GM19099 (cell line): ENCODE results near the gene BTN1A1.

Experiments used
- POLR2A ChIP-seq: IDR thresholded peaks from 3 replicates; pipeline ENCODE4 v1.6.1; 2011; ENCODE audit warnings: low read depth; ENCODE audit not compliant: insufficient read length; ENCODE audit errors: extremely low read depth

BTN1A1 gene, protein sequence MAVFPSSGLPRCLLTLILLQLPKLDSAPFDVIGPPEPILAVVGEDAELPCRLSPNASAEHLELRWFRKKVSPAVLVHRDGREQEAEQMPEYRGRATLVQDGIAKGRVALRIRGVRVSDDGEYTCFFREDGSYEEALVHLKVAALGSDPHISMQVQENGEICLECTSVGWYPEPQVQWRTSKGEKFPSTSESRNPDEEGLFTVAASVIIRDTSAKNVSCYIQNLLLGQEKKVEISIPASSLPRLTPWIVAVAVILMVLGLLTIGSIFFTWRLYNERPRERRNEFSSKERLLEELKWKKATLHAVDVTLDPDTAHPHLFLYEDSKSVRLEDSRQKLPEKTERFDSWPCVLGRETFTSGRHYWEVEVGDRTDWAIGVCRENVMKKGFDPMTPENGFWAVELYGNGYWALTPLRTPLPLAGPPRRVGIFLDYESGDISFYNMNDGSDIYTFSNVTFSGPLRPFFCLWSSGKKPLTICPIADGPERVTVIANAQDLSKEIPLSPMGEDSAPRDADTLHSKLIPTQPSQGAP

GRCh38 chr6:26500102-26500501 is at the start of gene BTN1A1:
TSS of gene BTN1A1 (plus strand) at chr6:26500303. CDS start at chr6:26501287, 984 bp downstream.
- TF ChIP-seq POLR2A: no peak

DNA sequence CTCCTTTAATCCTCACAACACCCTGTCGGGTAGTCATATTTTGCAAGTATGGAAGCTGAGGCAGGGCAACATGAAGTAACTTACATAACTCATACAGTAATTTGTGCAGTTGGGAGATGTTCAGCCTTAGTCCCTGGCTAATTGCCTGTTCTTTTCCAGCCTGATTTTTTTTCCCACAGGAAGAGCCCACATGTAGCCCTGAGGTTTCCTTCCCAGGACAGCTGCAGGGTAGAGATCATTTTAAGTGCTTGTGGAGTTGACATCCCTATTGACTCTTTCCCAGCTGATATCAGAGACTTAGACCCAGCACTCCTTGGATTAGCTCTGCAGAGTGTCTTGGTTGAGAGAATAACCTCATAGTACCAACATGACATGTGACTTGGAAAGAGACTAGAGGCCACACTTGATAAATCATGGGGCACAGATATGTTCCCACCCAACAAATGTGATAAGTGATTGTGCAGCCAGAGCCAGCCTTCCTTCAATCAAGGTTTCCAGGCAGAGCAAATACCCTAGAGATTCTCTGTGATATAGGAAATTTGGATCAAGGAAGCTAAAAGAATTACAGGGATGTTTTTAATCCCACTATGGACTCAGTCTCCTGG is 47.4 kb upstream of the BTN1A1 start:
- TF ChIP-seq POLR2A: no peak

DNA sequence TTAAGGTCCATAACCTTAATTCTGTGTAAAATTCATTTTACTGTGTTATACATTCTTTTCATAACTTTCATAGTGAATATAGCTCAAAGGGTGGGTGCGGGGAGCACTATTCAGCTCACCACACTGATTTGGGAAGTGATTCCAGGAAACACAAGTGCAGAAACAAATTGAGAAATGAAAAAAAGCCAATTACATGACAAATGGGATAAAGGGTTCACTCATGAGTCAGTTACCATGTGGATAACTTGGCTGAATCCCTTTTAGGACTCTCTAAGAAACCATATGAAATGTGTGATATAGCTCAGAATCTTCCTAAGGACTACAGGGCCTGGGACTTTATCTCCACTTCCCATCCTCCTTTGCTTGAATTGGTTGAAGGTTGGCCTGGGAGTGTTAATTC is 45.5 kb upstream of the BTN1A1 start:
- no peak for TF ChIP-seq POLR2A

- no peak for TF ChIP-seq POLR2A
Observed at GRCh38 chr6:26455357-26455970, 44.6 kb upstream of the BTN1A1 start.

DNA sequence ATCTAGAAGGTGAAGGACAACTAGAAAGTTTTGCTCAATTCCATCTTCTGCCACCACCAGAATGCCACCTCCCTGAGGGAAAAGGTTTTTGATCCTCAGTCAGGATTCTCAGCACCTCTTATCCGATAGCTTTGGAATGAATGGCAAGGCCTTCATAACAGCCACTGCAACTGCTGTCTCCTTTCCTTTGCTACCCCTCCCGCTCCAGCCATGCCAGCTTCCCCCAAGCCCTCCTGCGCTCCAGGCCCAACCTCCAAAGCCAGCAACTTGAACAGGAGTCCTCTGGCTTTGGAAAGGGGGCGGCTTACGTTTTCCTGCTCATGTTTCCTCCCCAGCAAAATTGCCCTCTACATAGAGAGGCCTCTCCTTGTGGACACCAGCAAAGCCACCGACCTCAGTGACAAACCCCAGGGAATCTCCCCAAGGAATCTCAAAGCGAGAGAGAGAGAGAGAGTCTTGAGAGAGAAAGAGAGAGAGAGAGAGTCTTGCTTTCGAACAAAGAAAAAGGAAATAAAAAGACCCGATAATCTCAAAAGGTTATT is 42.8 kb upstream of the BTN1A1 start:
- no peak for TF ChIP-seq POLR2A

- TF ChIP-seq POLR2A: peak; percentile 31
Observed at GRCh38 chr6:26457806-26458688, 42.1 kb upstream of the BTN1A1 start, which contains the start of gene BTN2A1. TSS of gene BTN2A1 (plus strand) at chr6:26457955. CDS start at chr6:26458637, 682 bp downstream.

- no peak for TF ChIP-seq POLR2A
Observed at GRCh38 chr6:26459023-26459810, 40.9 kb upstream of the BTN1A1 start.

GRCh38 chr6:26464014-26464413 is 36.1 kb upstream of the BTN1A1 start:
- no peak for TF ChIP-seq POLR2A

- TF ChIP-seq POLR2A: no peak
Observed at GRCh38 chr6:26464416-26465131, 35.5 kb upstream of the BTN1A1 start.

DNA sequence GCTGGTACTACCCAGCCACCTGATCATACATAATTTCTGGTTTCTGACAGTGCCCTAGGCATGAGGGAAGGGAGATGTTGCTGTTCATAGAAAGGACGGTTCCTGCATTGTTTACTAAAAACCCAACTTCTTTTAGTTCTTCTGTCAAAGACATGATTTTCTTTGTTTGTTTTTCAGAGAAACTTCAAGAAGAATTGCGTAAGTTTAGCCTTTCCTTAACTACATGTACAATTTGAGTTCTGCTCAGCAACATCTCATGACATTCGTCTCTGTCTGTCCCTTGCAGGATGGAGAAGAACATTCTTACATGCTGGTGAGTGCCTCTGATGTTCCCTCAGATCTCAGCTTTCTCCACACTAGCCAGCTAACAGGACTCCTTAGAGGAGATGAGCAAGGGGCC is 34.3 kb upstream of the BTN1A1 start:
- TF ChIP-seq POLR2A: no peak

DNA sequence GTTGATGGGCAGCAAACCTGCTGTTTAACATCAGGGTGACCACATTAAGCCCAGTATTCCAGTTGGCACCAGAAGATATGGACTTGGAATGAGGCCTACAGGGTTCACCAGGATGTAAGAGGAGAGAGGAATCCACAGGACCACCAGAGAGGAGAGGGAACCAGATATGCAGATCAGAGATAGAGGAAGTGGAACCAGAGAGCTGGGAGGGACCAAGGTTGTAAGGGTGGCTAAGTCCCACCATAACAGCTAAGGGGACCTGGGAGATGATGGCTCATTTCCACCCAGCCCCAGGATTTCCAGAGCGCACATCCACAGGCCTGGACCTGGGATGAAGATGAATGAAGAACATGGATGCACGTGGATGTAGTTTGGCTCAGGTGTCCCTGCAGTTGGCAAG is 31.3 kb upstream of the BTN1A1 start:
- TF ChIP-seq POLR2A: no peak

GRCh38 chr6:26470643-26471042 is 29.5 kb upstream of the BTN1A1 start:
- TF ChIP-seq POLR2A: no peak

DNA sequence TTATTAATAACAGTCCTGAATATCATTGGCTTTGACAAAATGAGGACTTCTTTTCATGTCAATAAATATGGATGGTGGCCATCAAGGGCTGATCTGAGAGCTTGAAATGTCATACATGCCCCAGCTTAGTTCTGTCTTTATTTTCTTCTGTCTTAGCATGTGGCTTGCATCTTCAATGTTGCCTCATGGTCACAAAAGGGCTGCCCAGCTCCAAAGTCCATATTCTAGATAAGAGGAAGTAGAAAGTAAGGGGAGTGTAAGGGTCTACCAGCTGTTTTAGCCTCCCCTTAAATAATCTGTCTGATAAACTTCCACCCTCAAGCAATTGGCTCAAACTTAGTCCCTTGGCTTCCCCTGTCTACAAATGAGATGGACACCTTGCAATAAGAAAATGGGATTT is 28.1 kb upstream of the BTN1A1 start:
- TF ChIP-seq POLR2A: no peak

DNA sequence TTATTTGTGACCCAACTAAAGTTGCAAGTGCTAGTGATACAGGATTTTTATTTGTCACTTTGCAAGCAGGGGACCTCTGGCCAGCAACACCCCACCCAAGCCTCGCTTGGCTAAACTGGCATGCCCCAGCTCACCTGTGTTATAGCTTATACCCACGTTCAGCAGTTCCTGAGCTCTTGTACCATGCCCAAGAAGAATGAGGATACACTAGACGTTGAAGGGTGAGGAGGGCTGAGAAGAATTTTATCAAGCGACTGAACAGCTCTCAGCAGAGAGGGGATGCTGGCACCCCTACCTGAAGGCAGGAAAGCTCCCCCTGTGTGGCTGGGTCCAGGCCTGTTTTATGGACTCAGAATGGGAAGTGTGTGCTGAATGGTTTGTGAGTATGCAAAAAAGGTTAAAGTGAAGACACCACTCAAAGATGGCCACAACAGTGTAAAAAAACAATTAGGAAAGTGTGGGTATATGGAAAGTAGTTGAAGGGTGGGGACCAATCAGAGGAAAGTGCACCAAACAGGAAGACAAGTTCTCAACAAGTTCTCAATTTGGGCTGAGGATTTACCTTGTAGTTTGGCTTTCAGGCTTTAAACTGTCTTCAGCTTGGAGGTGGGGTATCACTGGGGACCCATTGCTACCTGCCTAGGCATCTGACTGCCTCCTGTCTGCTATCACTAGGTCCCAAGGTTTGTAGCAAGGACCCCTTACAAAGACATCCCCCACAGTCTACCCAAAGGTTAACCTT is 27.4 kb upstream of the BTN1A1 start:
- TF ChIP-seq POLR2A: no peak
